ENCODE results near the gene ZNF740. TPM values are rescaled to one million over a fixed set of nuclear protein-coding genes. Genes with fewer than 3 reads are reported as not detected.

Gene ZNF740
- total RNA-seq, 2 experiments from 2014 or later: 31.6 to 58.2 TPM

- H3K9me3 ChIP-seq (ENCODE audit: low read length): no peaks in the 10 kb centered on the region
- H3K36me3 ChIP-seq (ENCODE audit: insufficient read depth, low read length): peaks cover 14% of the 10 kb centered on the region; the same call in 1 of the 2 replicates
- peak; percentile 74 for DNase-seq (ENCODE audit: low spot score)
- peak overlapping the region; percentile 86 for H3K4me2 ChIP-seq (ENCODE audit: low read length)
- ChIA-PET CTCF (ENCODE audit: unreplicated experiment) (no interaction called here), POLR2A (interaction anchor here (0.6 to 4.6 kb wide), 5 partner anchors 19 to 89 kb away, joined by 3 to 43 read pairs (median 3); partner anchors contain the start of genes ESPL1 and PFDN5)
- peak overlapping the region; percentile 98 for H3K27ac ChIP-seq (ENCODE audit: low read depth, low read length, poor library complexity, severe bottlenecking)
- peak overlapping the region; percentile 83 for H3K4me3 ChIP-seq (ENCODE audit: low read depth, low read length, poor library complexity, severe bottlenecking)
- H3K9me2 ChIP-seq (ENCODE audit: insufficient read depth, low read length): no peaks in the 10 kb centered on the region
- peaks cover 63% of the 10 kb centered on the region for H3K79me2 ChIP-seq (ENCODE audit: insufficient read depth, low read depth, low read length)
- intact Hi-C loops (cut with micrococcal nuclease; ENCODE audit: unreplicated experiment): loop anchor here (5.0 to 10.0 kb wide), 2 partner anchors 299 to 546 kb away; partner anchors contain the start of genes CISTR, NPFF and TARBP2
- H3K4me1 ChIP-seq (ENCODE audit: insufficient read depth, low read length, poor library complexity, severe bottlenecking): peaks cover 79% of the 10 kb centered on the region
- H2AFZ ChIP-seq (ENCODE audit: low read length): no peak overlapping the region
- TF ChIP-seq EZH2phosphoT487 (IDR thresholded peaks at IDR 0.05; ENCODE audit: borderline replicate concordance, low read depth, low read length): no peak
- no peak for TF ChIP-seq CTCF (conservative IDR thresholded peaks at IDR 0.05; ENCODE audit: low read length)
- H4K20me1 ChIP-seq (ENCODE audit: insufficient read depth, low read length): no peaks in the 10 kb centered on the region
- TSS peak; percentile 93 for BruUV-seq (replicated peaks)
Observed at GRCh38 chr12:53205747-53206419, 25.4 kb downstream of the ZNF740 start.

GRCh38 chr12:53207042-53207441 is 26.5 kb downstream of the ZNF740 start, which contains the start of gene ITGB7:
TSS of gene ITGB7 (minus strand) at chr12:53207251. CDS start at chr12:53200443, 6,808 bp downstream.
- no TSS peak for BruUV-seq (replicated peaks)
- ChIA-PET CTCF (ENCODE audit: unreplicated experiment) (no interaction called here), POLR2A (interaction anchor here (0.6 to 4.6 kb wide), 11 partner anchors 8 to 156 kb away, joined by 3 to 43 read pairs (median 4); partner anchors contain the start of genes AAAS, ESPL1 and PFDN5)
- Histone ChIP-seq H3K4me1 (ENCODE audit: insufficient read depth, low read length, poor library complexity, severe bottlenecking) (peaks cover 79% of the 10 kb centered on the region), H3K9me3 (ENCODE audit: low read length) (no peaks in the 10 kb centered on the region), H3K4me2 (ENCODE audit: low read length) (peak within 1 kb of the TSS; percentile 86), H4K20me1 (ENCODE audit: insufficient read depth, low read length) (no peaks in the 10 kb centered on the region), H3K27ac (ENCODE audit: low read depth, low read length, poor library complexity, severe bottlenecking) (peak within 1 kb of the TSS; percentile 98), H3K4me3 (ENCODE audit: low read depth, low read length, poor library complexity, severe bottlenecking) (peak within 1 kb of the TSS; percentile 83), H2AFZ (ENCODE audit: low read length) (peak within 1 kb of the TSS; percentile 37; the same call in 1 of the 2 replicates), H3K9me2 (ENCODE audit: insufficient read depth, low read length) (no peaks in the 10 kb centered on the region), H3K79me2 (ENCODE audit: insufficient read depth, low read depth, low read length) (peaks cover 56% of the 10 kb centered on the region), H3K36me3 (ENCODE audit: insufficient read depth, low read length) (peaks cover 16% of the 10 kb centered on the region; the same call in 1 of the 2 replicates)
- TF ChIP-seq CTCF (conservative IDR thresholded peaks at IDR 0.05; ENCODE audit: low read length) (no peak), EZH2phosphoT487 (IDR thresholded peaks at IDR 0.05; ENCODE audit: borderline replicate concordance, low read depth, low read length) (no peak)
- DNase-seq (ENCODE audit: low spot score): peak; percentile 87
- intact Hi-C loops (cut with micrococcal nuclease; ENCODE audit: unreplicated experiment): loop anchor here (5.0 to 10.0 kb wide), 2 partner anchors 298 to 545 kb away; partner anchors contain the start of genes CISTR, NPFF and TARBP2

All from OCI-LY7 (cell line).